Adipocyte (in vitro differentiated cells): Measurements from ENCODE around the gene INS.

ENCODE experiments used
- DNase-seq: peaks from one replicate; pipeline ENCODE4 v3.0.0-alpha.2; 2015; ENCODE audit warnings: low read depth
- H3K27me3 ChIP-seq: replicated peaks from 2 replicates; pipeline ENCODE4 v1.7.0; 2013; ENCODE audit warnings: mild to moderate bottlenecking, low read length, moderate library complexity; ENCODE audit not compliant: control insufficient read depth, insufficient read depth
- H3K36me3 ChIP-seq: 2 replicates; pipeline ENCODE4 v1.7.0; 2013; ENCODE audit warnings: low read length, mild to moderate bottlenecking, moderate library complexity; ENCODE audit not compliant: control insufficient read depth, insufficient read depth, severe bottlenecking
- H3K4me1 ChIP-seq: 2 replicates; pipeline ENCODE4 v1.7.0; 2013; ENCODE audit warnings: mild to moderate bottlenecking, low read length, moderate library complexity; ENCODE audit not compliant: control insufficient read depth, insufficient read depth
- H3K4me3 ChIP-seq: 2 replicates; pipeline ENCODE4 v1.7.0; 2013; ENCODE audit warnings: mild to moderate bottlenecking, low read length, moderate library complexity
- H3K9ac ChIP-seq: 2 replicates; pipeline ENCODE4 v1.7.0; 2013; ENCODE audit warnings: mild to moderate bottlenecking, low read length, moderate library complexity
- H3K9me3 ChIP-seq: 2 replicates; pipeline ENCODE4 v1.7.0; 2013; ENCODE audit warnings: mild to moderate bottlenecking, low read length, moderate library complexity; ENCODE audit not compliant: control insufficient read depth

INS gene

DNA sequence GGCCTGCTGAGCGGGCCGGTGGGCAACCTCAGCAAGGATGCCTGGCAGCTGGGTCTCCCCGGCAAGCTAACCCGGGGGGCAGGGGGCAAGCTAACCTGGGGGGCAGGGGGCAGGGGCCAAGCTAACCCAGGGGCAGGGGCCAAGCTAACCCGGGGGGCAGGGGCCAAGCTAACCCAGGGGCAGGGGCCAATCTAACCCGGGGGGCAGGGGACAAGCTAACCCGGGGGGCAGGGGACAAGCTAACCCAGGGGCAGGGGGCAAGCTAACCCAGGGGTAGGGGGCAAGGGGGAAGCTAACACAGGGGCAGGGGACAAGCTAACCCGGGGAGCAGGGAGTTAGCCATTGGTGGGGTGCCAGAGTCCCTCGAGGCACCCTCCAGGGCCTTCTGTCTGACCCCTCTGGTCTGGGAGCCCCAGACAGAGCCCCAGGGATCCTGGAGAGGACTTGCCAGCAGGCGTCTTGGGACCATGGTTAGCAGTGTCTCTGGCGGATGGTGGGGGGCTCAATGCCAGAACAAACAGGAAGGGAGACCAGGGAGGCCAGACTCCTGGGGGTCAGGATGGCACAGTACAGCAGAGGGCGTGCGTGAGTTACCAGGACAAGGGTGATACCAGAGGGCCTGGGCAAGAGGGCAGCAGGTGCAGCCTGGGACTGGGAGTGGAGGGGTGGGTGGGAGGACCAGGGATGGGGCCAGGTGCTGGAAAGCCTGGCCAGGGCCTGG lies 37.9 kb downstream of the INS start:
- Histone ChIP-seq H3K36me3 (no peaks in the 10 kb centered on the region), H3K9ac (no peak overlapping the region), H3K4me3 (no peak overlapping the region), H3K9me3 (peaks cover 2% of the 10 kb centered on the region), H3K27me3 (peaks cover 34% of the 10 kb centered on the region), H3K4me1 (no peaks in the 10 kb centered on the region)
- no peak for DNase-seq

DNA sequence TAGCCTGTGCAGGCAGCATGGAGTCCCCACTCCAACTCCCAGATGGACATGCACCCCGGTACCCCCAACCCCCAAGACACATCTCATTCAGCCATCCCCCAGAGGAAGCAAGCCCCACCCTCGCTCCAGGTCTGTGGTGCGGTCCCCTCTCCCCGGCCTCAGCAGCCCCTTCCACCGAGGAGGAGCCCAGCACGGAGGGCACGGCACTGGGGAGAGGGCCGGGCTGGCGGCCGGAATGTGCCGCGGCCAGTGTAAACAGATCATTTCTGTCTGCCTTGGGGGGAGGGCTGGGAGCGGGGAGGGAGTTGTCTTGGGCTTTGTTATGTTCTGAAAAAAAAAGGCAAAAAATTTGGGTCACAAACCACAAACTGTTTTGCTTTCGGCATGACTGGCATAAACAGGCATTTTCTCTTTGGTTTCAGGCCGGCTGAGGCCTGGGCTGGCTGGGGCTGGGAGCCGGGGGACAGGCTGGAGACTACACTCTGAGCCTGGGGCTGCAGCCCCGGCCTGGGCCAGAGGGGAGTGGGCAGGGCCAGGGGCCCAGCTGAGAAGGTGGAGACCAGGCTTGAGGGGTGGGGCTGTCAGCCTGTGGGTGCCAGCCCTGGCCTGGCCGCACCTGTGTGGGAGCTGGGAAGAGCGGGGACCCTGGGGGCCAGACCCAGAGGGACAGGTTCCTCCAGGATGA lies 38.6 kb downstream of the INS start:
- Histone ChIP-seq H3K4me3 (no peak overlapping the region), H3K9me3 (peaks cover 9% of the 10 kb centered on the region), H3K9ac (no peak overlapping the region), H3K27me3 (peaks cover 34% of the 10 kb centered on the region), H3K36me3 (no peaks in the 10 kb centered on the region), H3K4me1 (no peaks in the 10 kb centered on the region)
- DNase-seq: peak; percentile 93

DNA sequence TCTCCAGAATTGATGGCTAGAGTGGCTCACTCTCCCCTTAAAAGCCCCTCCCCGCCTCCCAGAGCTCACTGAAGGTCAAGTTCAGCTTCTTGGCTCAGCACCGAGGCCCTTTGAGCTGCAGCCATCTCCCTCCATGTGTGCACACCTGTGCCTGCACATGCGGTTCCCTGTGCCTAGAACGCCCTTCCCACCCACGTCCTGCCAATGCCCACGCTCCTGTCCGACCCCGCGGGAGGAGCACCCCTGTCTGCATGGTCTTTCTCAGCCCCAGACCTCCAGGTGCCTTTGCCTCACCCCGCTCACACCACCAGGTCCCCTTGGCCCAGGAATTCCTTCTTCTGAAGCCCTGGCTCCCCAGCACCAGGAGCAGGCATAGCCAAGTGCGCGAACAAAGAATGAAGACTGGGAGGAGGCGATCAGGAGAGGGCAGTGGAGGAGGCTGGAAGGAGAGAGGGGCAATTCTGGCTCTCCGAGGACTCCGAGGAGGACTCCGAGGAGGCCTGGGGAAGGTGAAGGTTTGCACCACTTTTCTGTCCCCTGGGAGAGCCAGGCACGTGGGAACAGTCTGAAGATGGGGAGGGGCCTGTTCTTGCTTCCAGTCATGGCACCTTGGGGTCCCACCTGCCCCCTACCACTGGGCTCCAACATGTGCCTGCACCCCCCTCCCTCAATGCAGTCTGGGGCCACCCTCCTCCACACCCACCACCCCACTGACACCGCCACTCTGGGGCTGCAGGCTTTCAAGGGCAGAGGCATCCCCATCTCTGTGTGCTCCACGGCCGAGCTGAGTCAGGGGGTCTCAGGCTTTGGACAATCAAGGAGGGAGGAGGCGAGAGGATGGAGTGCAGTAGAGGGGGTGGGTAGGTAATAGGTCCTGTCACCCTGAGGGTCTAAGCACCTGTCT lies 39.5 kb downstream of the INS start:
- no peak overlapping the region for H3K9ac ChIP-seq
- H3K4me3 ChIP-seq: no peak overlapping the region
- H3K9me3 ChIP-seq: peaks cover 18% of the 10 kb centered on the region
- DNase-seq: no peak
- H3K27me3 ChIP-seq: peaks cover 36% of the 10 kb centered on the region
- no peaks in the 10 kb centered on the region for H3K4me1 ChIP-seq
- H3K36me3 ChIP-seq: no peaks in the 10 kb centered on the region

- H3K9ac ChIP-seq: no peak overlapping the region
- H3K9me3 ChIP-seq: peaks cover 27% of the 10 kb centered on the region
- H3K27me3 ChIP-seq: peaks cover 42% of the 10 kb centered on the region
- no peaks in the 10 kb centered on the region for H3K4me1 ChIP-seq
- H3K4me3 ChIP-seq: no peak overlapping the region
- peak; percentile 79 for DNase-seq
- no peaks in the 10 kb centered on the region for H3K36me3 ChIP-seq
Measured at GRCh38 chr11:2120359-2121100, 40.5 kb downstream of the INS start.

- Histone ChIP-seq H3K4me1 (no peaks in the 10 kb centered on the region), H3K9ac (no peak overlapping the region), H3K9me3 (peaks cover 37% of the 10 kb centered on the region), H3K27me3 (peaks cover 50% of the 10 kb centered on the region), H3K4me3 (no peak overlapping the region), H3K36me3 (no peaks in the 10 kb centered on the region)
- peak; percentile 53 for DNase-seq
Measured at GRCh38 chr11:2118677-2119076, 42.3 kb downstream of the INS start.

GRCh38 chr11:2116680-2117079 lies 44.3 kb downstream of the INS start:
- H3K4me3 ChIP-seq: no peak overlapping the region
- H3K9ac ChIP-seq: no peak overlapping the region
- peaks cover 55% of the 10 kb centered on the region for H3K27me3 ChIP-seq
- peaks cover 37% of the 10 kb centered on the region for H3K9me3 ChIP-seq
- no peak for DNase-seq
- H3K4me1 ChIP-seq: no peaks in the 10 kb centered on the region
- no peaks in the 10 kb centered on the region for H3K36me3 ChIP-seq

DNA sequence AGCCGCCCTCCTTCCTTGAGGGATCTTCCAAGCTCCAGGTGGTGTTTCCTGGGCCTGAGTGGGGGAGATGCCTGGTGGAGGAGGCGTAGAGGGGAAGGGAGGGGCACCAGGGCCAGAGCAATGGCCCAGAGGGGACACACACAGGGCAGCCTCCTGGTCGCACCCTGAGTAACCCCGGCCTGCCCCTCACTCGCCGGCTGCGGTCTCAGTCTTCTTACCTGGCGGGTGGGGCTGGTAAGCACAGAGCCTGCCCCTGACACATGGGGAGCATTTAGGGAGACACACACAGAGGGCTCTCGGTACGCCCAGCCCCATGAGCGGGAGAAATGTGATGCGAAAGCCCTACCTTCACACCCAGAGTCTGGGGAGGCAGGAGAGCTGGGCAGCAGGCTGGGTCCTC lies 45.7 kb downstream of the INS start:
- DNase-seq: no peak
- peaks cover 49% of the 10 kb centered on the region for H3K27me3 ChIP-seq

DNA sequence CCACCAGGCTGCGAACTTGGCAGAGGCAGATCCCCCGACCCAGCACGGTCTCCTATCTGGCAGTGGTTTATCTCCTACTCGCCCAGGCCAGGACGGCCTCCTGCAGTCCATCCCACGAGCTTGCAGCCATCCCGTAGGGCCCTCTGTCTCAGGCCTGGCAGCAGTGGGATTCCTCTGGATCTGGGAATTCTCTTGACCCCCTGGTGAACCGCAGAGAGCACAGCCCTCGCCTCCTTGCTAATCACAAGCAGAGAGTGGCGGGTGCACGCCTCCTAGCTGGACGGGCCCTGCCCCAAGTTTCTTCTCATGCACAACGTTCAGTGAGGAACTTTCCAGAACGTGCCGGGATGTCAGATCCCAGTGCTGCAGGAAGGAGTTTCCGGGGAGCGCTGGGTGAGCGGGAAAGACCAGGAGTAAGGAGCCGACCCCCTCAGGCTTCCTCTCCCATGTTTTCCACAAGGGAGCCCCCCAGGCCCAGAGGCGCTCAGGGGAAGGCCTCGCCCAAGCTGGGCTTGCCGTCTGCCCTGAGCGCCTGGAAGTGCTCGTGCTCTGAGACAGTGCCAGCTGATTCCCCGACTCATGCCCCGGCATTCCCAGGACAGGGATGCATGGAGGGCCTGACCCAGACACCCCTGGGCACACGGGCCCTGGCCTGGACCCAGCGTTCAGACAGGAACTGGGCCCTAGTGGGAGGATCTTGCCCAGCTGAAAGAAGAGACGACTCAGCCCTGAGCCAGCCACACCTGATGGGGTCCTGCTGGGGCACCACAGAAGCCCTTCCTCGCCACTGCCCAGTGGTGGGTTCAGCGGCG lies 46.4 kb downstream of the INS start:
- no peak for DNase-seq
- Histone ChIP-seq H3K4me3 (no peak overlapping the region), H3K4me1 (no peaks in the 10 kb centered on the region), H3K9me3 (peaks cover 37% of the 10 kb centered on the region), H3K27me3 (peaks cover 44% of the 10 kb centered on the region), H3K9ac (no peak overlapping the region), H3K36me3 (no peaks in the 10 kb centered on the region)

More for the DNA sequence above, 45.7 kb downstream of the INS start:
- Histone ChIP-seq H3K4me3 (no peak overlapping the region), H3K4me1 (no peaks in the 10 kb centered on the region), H3K9me3 (peaks cover 37% of the 10 kb centered on the region), H3K9ac (no peak overlapping the region), H3K36me3 (no peaks in the 10 kb centered on the region)

- no peaks in the 10 kb centered on the region for H3K36me3 ChIP-seq
- no peak overlapping the region for H3K4me3 ChIP-seq
- peaks cover 42% of the 10 kb centered on the region for H3K27me3 ChIP-seq
- H3K4me1 ChIP-seq: no peaks in the 10 kb centered on the region
- peaks cover 37% of the 10 kb centered on the region for H3K9me3 ChIP-seq
- no peak for DNase-seq
- H3K9ac ChIP-seq: no peak overlapping the region
Measured at GRCh38 chr11:2113776-2114175, 47.2 kb downstream of the INS start.

- Histone ChIP-seq H3K9ac (no peak overlapping the region), H3K36me3 (no peaks in the 10 kb centered on the region), H3K4me3 (no peak overlapping the region), H3K4me1 (no peaks in the 10 kb centered on the region), H3K9me3 (peaks cover 10% of the 10 kb centered on the region), H3K27me3 (peaks cover 45% of the 10 kb centered on the region)
- no peak for DNase-seq
Measured at GRCh38 chr11:2110521-2110920, 50.5 kb downstream of the INS start.
